WTC11 (cell line): ENCODE results near the gene SULF2.

Experiments
- CTCF ChIP-seq: fragments of 200-600 bp; IDR thresholded peaks from 2 replicates; pipeline ENCODE4 v1.8.0; 2022; ENCODE audit warnings: antibody characterized with exemption
- MXD4 ChIP-seq: fragments of 250-450 bp; sonication (Bioruptor Pico); IDR thresholded peaks from 2 replicates; pipeline ENCODE4 v1.8.0; 2021; ENCODE audit warnings: mild to moderate bottlenecking, moderate library complexity, borderline replicate concordance
- ZMAT4 ChIP-seq: fragments of 250-450 bp; sonication (Bioruptor Pico); IDR thresholded peaks from 2 replicates; pipeline ENCODE4 v1.9.0; 2021; ENCODE audit warnings: mild to moderate bottlenecking
- ZNF423 ChIP-seq: fragments of 250-450 bp; sonication (Bioruptor Pico); IDR thresholded peaks from 2 replicates; pipeline ENCODE4 v2.1.2; 2022; ENCODE audit warnings: mild to moderate bottlenecking, moderate library complexity

DNA sequence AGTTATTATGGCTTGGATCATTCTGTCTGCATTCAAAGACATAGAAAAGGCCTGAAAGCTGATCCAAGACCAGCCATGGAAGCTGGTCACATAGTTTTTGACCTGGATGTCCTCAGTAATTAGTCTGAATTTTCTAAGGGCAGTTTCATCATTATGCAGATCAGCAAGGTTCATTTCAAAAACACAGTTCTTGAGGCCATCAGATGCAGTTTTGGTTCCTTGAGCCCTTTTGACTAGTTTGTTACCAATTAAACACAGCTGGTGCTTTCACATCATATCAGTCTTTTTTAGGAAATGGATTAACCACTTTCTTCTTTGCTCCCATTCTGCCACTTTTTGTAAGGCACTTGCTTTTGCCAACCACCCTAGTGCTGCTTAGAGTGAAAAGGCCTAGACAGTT, 154.2 kb downstream of the SULF2 start:
- TF ChIP-seq ZNF423 (CRISPR knock-in tag) (no peak), CTCF (no peak), ZMAT4 (CRISPR knock-in tag) (no peak), MXD4 (CRISPR knock-in tag) (no peak)
